Kidney capillary endothelial cell (primary cell): ENCODE results near the gene TASP1.
A peak's percentile ranks its signal among the peaks of the same experiment; 100 is the strongest.
"Not testable (repeated sequence)": the region's sequence is repeated elsewhere in the genome, so short reads cannot be mapped to it uniquely, and the experiment has no call there.

ENCODE experiments used
- DNase-seq: peaks from one replicate; pipeline ENCODE4 v3.0.0-alpha.2; 2018; ENCODE audit warnings: low spot score

The TASP1 gene

DNA sequence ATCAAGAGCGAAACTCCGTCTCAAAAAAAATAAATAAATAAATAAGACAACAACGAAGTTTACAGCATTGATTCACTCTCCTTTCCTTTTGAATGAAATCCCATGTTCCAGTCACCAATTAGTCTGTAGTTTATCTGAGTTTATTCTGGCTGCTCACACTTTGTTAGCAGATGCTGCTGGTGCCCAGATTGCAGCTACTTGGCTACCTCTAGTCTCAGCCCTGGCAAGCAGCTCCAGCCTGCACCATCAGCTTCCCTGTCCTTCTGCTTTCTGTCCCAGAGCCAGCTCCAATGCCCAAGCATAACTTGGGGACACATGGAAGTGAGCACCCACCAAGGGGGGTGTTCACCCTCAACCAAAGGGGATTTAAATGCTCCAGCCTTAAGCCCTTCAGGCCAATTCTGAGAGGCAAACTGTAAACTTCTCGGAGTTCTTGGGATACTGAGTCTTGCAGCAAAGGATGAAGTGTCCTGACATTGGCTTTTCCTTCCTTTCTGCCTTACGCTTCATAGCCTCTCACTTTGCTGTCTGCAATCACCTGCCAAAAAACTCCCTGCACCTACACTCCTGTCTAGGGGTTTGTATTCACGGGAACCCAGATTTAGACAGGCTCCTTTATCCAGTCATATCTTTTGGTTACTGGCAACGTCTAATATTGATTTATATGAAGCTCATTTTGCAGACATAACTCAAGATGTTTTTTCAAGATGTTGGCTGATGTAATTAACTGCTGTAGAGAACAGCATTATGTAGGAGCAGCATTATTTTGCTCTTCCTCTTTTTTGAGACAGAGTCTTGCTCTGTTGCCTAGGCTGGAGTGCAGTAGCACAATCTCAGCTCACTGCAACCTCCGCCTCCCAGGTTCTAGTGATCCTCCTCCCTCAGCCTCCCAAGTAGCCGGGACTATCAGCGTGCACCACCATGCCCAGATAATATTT is 9.8 kb upstream of the TASP1 start:
- DNase-seq = no peak

- DNase-seq = no peak
These were observed 5.3 kb upstream of the TASP1 start for GRCh38 chr20:13644010-13644409.

- DNase-seq = peak; percentile 5
These were observed 392 bp upstream of the TASP1 start for GRCh38 chr20:13639150-13639497.

DNA sequence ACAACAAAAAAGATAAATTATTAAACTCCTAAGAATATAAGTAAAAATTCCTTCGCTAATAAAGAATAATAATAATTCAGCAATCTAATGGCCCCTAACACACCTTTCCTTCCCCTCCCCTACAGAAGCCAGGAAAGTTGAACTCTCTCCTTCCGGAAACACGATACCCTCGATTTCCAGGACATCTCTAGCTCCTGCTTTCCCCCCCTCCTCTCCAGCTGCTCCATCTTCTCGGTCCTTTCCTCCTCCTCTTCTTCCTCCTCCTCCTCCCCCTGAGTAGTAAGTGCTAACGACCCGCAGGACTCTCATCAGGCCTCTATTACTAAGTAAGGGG is 603 bp downstream of the TASP1 start:
- DNase-seq = no peak

DNA sequence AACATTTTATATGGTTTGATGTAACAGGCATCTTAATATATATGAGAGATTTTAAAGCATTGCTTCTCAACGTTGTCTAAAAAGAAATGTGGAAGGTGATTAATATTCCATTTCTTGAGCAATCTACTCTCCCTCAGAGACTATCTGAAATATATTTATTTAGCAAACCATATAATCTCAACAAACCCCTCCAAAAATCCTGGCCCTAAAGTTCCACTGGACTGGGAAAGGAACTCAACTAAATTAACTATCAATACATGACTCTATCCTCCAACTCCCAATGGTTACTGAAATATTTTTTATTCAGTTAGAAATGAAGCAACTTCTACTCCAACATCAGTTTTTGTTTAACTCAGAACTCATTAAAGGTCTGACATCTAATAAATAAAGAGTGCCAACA is 6.3 kb downstream of the TASP1 start:
- no peak for DNase-seq

- peak; percentile 7 for DNase-seq
These were observed 11.2 kb downstream of the TASP1 start for GRCh38 chr20:13627525-13627924.

DNA sequence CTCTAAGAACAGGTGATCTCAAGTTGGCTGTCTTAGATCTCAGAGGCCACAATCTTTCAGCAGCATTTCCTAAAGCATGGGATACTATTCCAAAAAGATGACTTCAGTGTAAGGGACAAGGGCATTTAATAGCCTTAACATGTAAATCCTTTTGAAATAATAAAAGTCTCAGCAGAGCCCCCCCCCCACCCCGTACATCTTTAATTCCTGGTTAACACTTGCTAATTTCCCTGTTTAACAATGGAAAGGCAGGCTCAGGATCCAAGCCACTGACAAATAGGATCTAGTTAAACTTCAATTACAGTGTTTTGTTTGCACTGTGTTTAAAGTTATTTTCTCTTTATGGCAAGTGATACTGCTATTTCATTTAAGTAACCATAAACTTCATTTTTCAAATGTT is 12.0 kb downstream of the TASP1 start:
- DNase-seq = no peak

DNA sequence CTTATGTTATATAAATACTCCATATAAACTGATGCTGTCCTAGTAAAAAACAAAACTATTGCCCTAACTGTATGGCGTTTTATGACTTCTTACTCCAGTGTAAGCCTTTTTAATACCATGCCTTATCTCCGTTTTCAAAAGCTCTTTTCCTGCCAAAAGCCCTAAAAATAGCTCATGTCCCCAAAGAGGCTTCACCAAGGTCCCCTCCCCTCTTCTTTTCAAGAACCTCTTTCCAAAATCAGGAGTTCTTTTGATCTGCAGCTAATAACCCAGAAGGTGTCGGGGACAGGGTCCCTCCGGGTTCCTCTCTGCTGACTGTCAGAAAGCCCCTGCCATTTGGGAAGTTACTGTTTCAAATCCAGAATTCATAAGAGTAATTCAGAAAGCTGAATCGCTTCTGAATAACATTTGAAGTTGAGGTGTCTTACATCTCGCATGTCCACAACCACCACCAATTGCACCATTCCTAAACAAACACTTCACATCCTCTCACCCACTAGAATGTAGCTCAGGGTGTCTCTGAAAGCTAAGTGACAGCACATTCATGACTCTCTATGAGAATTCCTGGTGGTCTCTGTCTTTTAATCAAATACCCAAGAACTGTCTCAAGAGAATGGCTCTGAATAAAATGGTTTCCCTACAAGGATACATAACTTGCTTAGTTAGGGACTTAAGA is 13.3 kb downstream of the TASP1 start:
- DNase-seq = no peak

- DNase-seq = not testable (repeated sequence)
These were observed 19.3 kb downstream of the TASP1 start for GRCh38 chr20:13619415-13619814.

- not testable (repeated sequence) for DNase-seq
These were observed 20.3 kb downstream of the TASP1 start for GRCh38 chr20:13618456-13618855.

GRCh38 chr20:13617585-13617984 is 21.1 kb downstream of the TASP1 start:
- not testable (repeated sequence) for DNase-seq

GRCh38 chr20:13616713-13617112 is 22.0 kb downstream of the TASP1 start:
- DNase-seq = not testable (repeated sequence)

GRCh38 chr20:13613917-13614316 is 24.8 kb downstream of the TASP1 start:
- no peak for DNase-seq

DNA sequence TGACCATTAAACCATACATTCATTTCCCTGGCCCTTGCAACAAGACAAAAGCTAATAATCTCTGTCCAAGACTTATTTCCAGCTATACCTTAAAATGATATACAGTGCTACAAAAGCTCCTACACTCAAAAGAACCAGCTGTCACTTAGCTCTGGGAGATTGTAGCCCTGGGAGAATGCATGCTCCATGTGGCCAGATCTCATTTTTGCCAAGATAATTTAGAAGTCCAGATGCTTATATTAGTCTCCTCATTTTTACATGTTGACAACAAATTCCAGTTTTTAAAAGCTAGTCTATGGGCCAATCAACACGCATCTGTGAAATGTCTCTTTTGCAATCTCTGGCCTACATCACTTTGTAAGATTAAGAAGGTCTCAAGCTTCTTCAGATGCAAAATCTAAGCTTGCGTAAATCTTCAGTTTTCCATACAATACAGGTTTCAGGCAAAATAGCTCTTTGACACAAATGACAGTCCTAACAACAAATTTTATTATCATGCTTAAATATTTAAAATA is 27.1 kb downstream of the TASP1 start:
- no peak for DNase-seq

GRCh38 chr20:13610184-13610583 is 28.5 kb downstream of the TASP1 start:
- DNase-seq = no peak

DNA sequence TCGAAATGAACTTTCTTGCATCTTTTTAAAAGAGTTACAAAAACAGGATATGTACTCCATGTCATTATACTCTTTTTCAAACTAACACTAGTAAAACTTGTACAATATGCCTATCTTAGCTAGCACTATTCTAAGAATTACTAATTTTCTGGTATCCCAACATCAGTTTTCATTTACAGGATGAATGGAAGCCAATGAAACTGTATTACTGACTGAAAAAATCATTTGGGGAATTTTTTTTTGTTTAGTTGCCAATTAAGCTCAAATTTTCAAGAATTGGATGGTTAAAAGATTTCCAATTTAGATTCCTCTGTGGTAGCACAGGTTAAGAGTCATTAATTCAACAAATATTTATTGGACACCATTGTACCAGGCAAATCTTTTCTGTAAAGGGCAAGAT is 30.7 kb downstream of the TASP1 start:
- DNase-seq = no peak

DNA sequence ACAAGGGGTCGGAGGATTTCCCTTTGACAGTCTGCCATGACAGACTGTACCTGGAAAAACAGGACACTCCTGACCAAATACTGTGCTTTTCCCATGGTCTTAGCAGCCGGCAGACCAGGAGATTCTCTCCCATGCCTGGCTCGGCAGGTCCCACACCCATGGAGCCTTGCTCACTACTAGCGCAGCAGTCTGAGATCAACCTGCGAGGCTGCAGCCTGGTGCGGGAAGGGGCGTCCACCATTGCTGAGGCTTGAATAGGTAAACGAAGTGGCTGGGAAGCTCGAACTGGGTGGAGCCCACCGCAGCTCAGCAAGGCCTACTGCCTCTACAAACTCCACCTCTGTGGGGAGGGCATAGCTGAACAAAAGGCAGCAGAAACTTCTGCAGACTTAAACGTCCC is 45.3 kb downstream of the TASP1 start:
- DNase-seq = not testable (repeated sequence)

GRCh38 chr20:13588049-13588448 is 50.7 kb downstream of the TASP1 start:
- DNase-seq = no peak

GRCh38 chr20:13587370-13587769 is 51.4 kb downstream of the TASP1 start:
- no peak for DNase-seq

DNA sequence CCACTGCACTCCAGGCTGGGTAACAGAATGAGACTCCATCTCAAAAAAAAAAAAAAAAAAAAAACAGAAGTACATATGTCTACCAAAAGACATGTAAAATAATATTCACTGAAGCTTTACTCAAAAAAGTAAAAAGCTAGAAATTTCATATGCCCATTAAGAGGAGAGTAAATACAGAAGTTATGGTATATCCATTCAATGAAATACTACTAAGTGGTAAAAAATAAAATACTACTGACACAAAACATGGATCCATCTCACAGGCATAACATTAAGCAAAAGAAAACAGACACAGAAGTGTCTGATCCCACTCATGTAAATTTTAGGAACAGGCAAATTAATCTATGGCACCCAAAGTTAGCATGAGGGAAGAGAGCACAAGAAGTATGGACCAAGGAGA is 52.6 kb downstream of the TASP1 start:
- no peak for DNase-seq

- DNase-seq = no peak
These were observed 57.3 kb downstream of the TASP1 start for GRCh38 chr20:13581451-13581850.

GRCh38 chr20:13580707-13581106 is 58.0 kb downstream of the TASP1 start:
- DNase-seq = no peak

GRCh38 chr20:13574071-13574470 is 64.7 kb downstream of the TASP1 start:
- no peak for DNase-seq
